IMR-90 (cell line): ENCODE data around the gene LSM6. TPM values are rescaled to one million over a fixed set of nuclear protein-coding genes. Genes with fewer than 3 reads are reported as not detected.

Source experiments
- ATAC-seq: fragments of 200-7000 bp; cut with Tn5 transposase; 2 replicates; pipeline ENCODE4 v1.9.1; 2020; ENCODE audit warnings: low read depth, mild to moderate bottlenecking, moderate library complexity
- BruUV-seq: library from RNA; stranded (reverse); fragments of 400-500 nt; replicated peaks from 2 replicates; lab custom pipeline; 2021; lab: Mats Ljungman, UMichigan
- CTCF ChIA-PET: fragments of 300-600 bp; formaldehyde crosslinking; extraction: SDS; loops from one replicate; lab custom pipeline; 2021; ENCODE audit warnings: antibody characterized with exemption; lab: Yijun Ruan, JAX
- POLR2A ChIA-PET: fragments of 300-600 bp; sonication (Branson Sonifier 250); formaldehyde crosslinking; loops from one replicate; lab custom pipeline; 2022; ENCODE audit warnings: antibody characterized with exemption; ENCODE audit not compliant: unreplicated experiment; lab: Charles Lee
- DNase-seq: peaks from one replicate; pipeline ENCODE4 v3.0.0; 2013
- H2AFZ ChIP-seq: replicated peaks from 2 replicates; pipeline ENCODE3; 2013; ENCODE audit warnings: low read length, mild to moderate bottlenecking; ENCODE audit not compliant: poor library complexity
- H2AK5ac ChIP-seq: 2 replicates; pipeline ENCODE4 v1.6.1; 2013; ENCODE audit warnings: low read depth, low read length, inconsistent platforms
- H2AK9ac ChIP-seq: replicated peaks from 2 replicates; pipeline ENCODE3; 2013; ENCODE audit warnings: mild to moderate bottlenecking, low read depth, low read length, moderate library complexity; ENCODE audit not compliant: poor library complexity
- H2BK120ac ChIP-seq: 2 replicates; pipeline ENCODE4 v1.6.1; 2013; ENCODE audit warnings: low read depth, low read length, inconsistent platforms
- H2BK15ac ChIP-seq: 3 replicates; pipeline ENCODE4 v1.6.1; 2013; ENCODE audit warnings: low read depth, low read length, inconsistent platforms
- H2BK20ac ChIP-seq: 2 replicates; pipeline ENCODE4 v1.6.1; 2013; ENCODE audit warnings: low read depth, mild to moderate bottlenecking, inconsistent platforms, low read length, moderate library complexity
- H2BK5ac ChIP-seq: 2 replicates; pipeline ENCODE4 v1.6.1; 2013; ENCODE audit warnings: mild to moderate bottlenecking, low read depth, low read length, inconsistent platforms; ENCODE audit not compliant: poor library complexity, severe bottlenecking
- H3K14ac ChIP-seq: replicated peaks from 2 replicates; pipeline ENCODE4 v1.6.1; 2013; ENCODE audit warnings: low read depth, low read length, inconsistent platforms
- H3K18ac ChIP-seq: 2 replicates; pipeline ENCODE4 v1.6.1; 2013; ENCODE audit warnings: low read depth, low read length, control low read depth
- H3K23ac ChIP-seq: 2 replicates; pipeline ENCODE4 v1.6.1; 2013; ENCODE audit warnings: low read depth, low read length, inconsistent platforms
- H3K27ac ChIP-seq: 2 replicates; pipeline ENCODE4 v1.5.1; 2013; ENCODE audit warnings: mild to moderate bottlenecking, control low read depth, low read length; ENCODE audit not compliant: insufficient read depth
- H3K27me3 ChIP-seq: 2 replicates; pipeline ENCODE4 v1.6.1; 2013; ENCODE audit warnings: low read length; ENCODE audit not compliant: control insufficient read depth, insufficient read depth
- H3K36me3 ChIP-seq: 2 replicates; pipeline ENCODE4 v1.6.1; 2013; ENCODE audit warnings: low read length, mixed read lengths; ENCODE audit not compliant: control insufficient read depth, insufficient read depth
- H3K4ac ChIP-seq: 2 replicates; pipeline ENCODE4 v1.6.1; 2013; ENCODE audit warnings: low read depth, low read length, inconsistent platforms
- H3K4me1 ChIP-seq: 2 replicates; pipeline ENCODE4 v1.6.1; 2013; ENCODE audit warnings: low read length, mixed read lengths; ENCODE audit not compliant: control insufficient read depth, insufficient read depth
- H3K4me2 ChIP-seq: 2 replicates; pipeline ENCODE4 v1.6.1; 2013; ENCODE audit warnings: low read depth, mild to moderate bottlenecking, control low read depth, low read length, moderate library complexity
- H3K4me3 ChIP-seq: 2 replicates; pipeline ENCODE4 v1.5.1; 2013; ENCODE audit warnings: low read depth, mild to moderate bottlenecking, control low read depth, low read length, moderate library complexity; ENCODE audit not compliant: insufficient read depth
- H3K56ac ChIP-seq: 2 replicates; pipeline ENCODE4 v1.6.1; 2013; ENCODE audit warnings: low read length, inconsistent platforms; ENCODE audit not compliant: insufficient read depth; ENCODE audit errors: extremely low read depth
- H3K79me1 ChIP-seq, 2 experiments: 2 replicates each; pipeline ENCODE4 v1.6.1; 2013; ENCODE audit warnings: low read length in 2 of 2, inconsistent platforms in 1 of 2, low read depth in 1 of 2
- H3K9ac ChIP-seq: 2 replicates; pipeline ENCODE4 v1.6.1; 2013; ENCODE audit warnings: low read depth, low read length, control low read depth
- H3K9me1 ChIP-seq: 2 replicates; pipeline ENCODE4 v1.6.1; 2013; ENCODE audit warnings: low read length, inconsistent platforms; ENCODE audit not compliant: insufficient read depth
- H3K9me3 ChIP-seq: 2 replicates; pipeline ENCODE4 v1.6.1; 2013; ENCODE audit warnings: low read length; ENCODE audit not compliant: control insufficient read depth, insufficient read depth
- H4K20me1 ChIP-seq: 2 replicates; pipeline ENCODE4 v1.6.1; 2013; ENCODE audit warnings: low read length, inconsistent platforms; ENCODE audit not compliant: insufficient read depth
- H4K5ac ChIP-seq: 2 replicates; pipeline ENCODE4 v1.6.1; 2013; ENCODE audit warnings: mild to moderate bottlenecking, low read depth, low read length, control low read depth
- H4K8ac ChIP-seq, 2 experiments: 2 replicates each; pipeline ENCODE4 v1.6.1; 2013; ENCODE audit warnings: low read depth in 2 of 2, low read length in 2 of 2, control low read depth in 1 of 2, inconsistent platforms in 1 of 2
- H4K91ac ChIP-seq: 2 replicates; pipeline ENCODE4 v1.6.1; 2013; ENCODE audit warnings: low read depth, low read length, inconsistent platforms; ENCODE audit not compliant: insufficient read depth
- BHLHE40 ChIP-seq: fragments of 150-350 bp; IDR thresholded peaks from 2 replicates; pipeline ENCODE4 v1.6.1; 2016; ENCODE audit warnings: mild to moderate bottlenecking, low read depth, low read length
- CEBPB ChIP-seq: IDR thresholded peaks from 2 replicates; pipeline ENCODE4 v1.6.1; 2012; ENCODE audit warnings: low read depth, low read length, improper control_type of control experiment
- FOS ChIP-seq: fragments of 150-350 bp; IDR thresholded peaks from 2 replicates; pipeline ENCODE4 v1.6.1; 2016; ENCODE audit warnings: low read depth, low read length
- MAFK ChIP-seq: IDR thresholded peaks from 2 replicates; pipeline ENCODE4 v1.6.1; 2012; ENCODE audit warnings: low read depth, low read length, improper control_type of control experiment
- MAZ ChIP-seq: IDR thresholded peaks from 2 replicates; pipeline ENCODE4 v1.6.1; 2012; ENCODE audit warnings: low read depth, mild to moderate bottlenecking, low read length, improper control_type of control experiment, moderate library complexity, borderline replicate concordance
- RAD21 ChIP-seq: IDR thresholded peaks from 2 replicates; pipeline ENCODE4 v1.6.1; 2012; ENCODE audit warnings: low read length, improper control_type of control experiment
- RFX5 ChIP-seq: IDR thresholded peaks from 2 replicates; pipeline ENCODE4 v1.8.0; 2012; ENCODE audit warnings: low read depth, mild to moderate bottlenecking, low read length, moderate library complexity
- SMC3 ChIP-seq: fragments of 150-350 bp; IDR thresholded peaks from 2 replicates; pipeline ENCODE4 v1.6.1; 2016; ENCODE audit warnings: low read depth, mild to moderate bottlenecking, antibody characterized with exemption, low read length, moderate library complexity
- WGBS, 2 experiments: methylation state at CpG; one replicate each; pipeline versions ENCODE4 v1.1.5 to v1.1.7; 2013; ENCODE audit warnings: missing lambda C conversion rate in 2 of 2; ENCODE audit not compliant: insufficient read length in 1 of 2; ENCODE audit errors: extremely low coverage in 2 of 2; 5-methylcytosine and 5-hydroxymethylcytosine counted together
- dilution Hi-C: fragments of 300-500 bp; cut with HindIII; formaldehyde crosslinking; loops from one replicate; pipeline ENCODE4 v1.14.3; 2018; ENCODE audit warnings: low sequenced_read_pairs; ENCODE audit not compliant: unreplicated experiment
- in situ Hi-C: fragments of 300-500 bp; cut with MboI; formaldehyde crosslinking; loops from 3 replicates; pipeline ENCODE4 v1.14.3; 2019; ENCODE audit warnings: low sequenced_read_pairs, inconsistent platforms, mixed read lengths
- intact Hi-C: fragments of 100-400 bp; cut with micrococcal nuclease; formaldehyde crosslinking; loops from 2 replicates; pipeline ENCODE4 v1.10.0; 2022
- polyA plus RNA-seq, 3 experiments: library from polyadenylated mRNA; depleted of rRNA; stranded (reverse); fragments of >200 nt; gene quantifications; 2 replicates each; pipeline ENCODE4 v1.2.3, GENCODE V29; 2012; ENCODE audit warnings: low replicate concordance in 1 of 3
- total RNA-seq: library from RNA; depleted of rRNA; stranded (reverse); fragments of >200 nt; gene quantifications from 2 replicates; pipeline ENCODE4 v1.2.3, GENCODE V29; 2012
- TF ChIP-seq, protein P1 (sequence below): conservative IDR thresholded peaks from 2 replicates; pipeline ENCODE4 v1.5.1; 2012; ENCODE audit warnings: mild to moderate bottlenecking, low read depth, low read length, improper control_type of control experiment

LSM6 gene
- total and polyA plus RNA-seq, 2 of the 4 experiments (the other 2 are of a cell fraction): 13.4 to 17.4 TPM

- Histone ChIP-seq H2BK5ac (no peak overlapping the region), H4K91ac (no peak overlapping the region), H2AK9ac (no peak overlapping the region), H3K18ac (no peak overlapping the region), H3K4me2 (no peak overlapping the region), H3K56ac (no peak overlapping the region), H4K8ac (no peak overlapping the region), H3K9me1 (no peaks in the 10 kb centered on the region), H2AFZ (no peak overlapping the region), H2BK20ac (no peak overlapping the region), H3K36me3 (no peaks in the 10 kb centered on the region), H3K4ac (no peak overlapping the region), H3K4me1 (no peaks in the 10 kb centered on the region), H3K9ac (no peak overlapping the region), H3K27ac (no peak overlapping the region), H2BK15ac (no peak overlapping the region), H4K5ac (no peak overlapping the region), H2BK120ac (no peak overlapping the region), H3K14ac (no peak overlapping the region), H3K27me3 (peaks cover 1% of the 10 kb centered on the region; the same call in 1 of the 2 replicates), H3K23ac (no peak overlapping the region), H2AK5ac (no peak overlapping the region), H3K9me3 (no peaks in the 10 kb centered on the region), H3K4me3 (no peak overlapping the region), H3K79me1 (no peaks in the 10 kb centered on the region), H4K20me1 (no peaks in the 10 kb centered on the region)
- intact Hi-C loops: no loop called here
- TF ChIP-seq MAZ (no peak), RFX5 (no peak), FOS (no peak), MAFK (no peak), CEBPB (no peak), BHLHE40 (no peak), RAD21 (no peak), SMC3 (no peak)
- TF ChIP-seq, protein P1, sequence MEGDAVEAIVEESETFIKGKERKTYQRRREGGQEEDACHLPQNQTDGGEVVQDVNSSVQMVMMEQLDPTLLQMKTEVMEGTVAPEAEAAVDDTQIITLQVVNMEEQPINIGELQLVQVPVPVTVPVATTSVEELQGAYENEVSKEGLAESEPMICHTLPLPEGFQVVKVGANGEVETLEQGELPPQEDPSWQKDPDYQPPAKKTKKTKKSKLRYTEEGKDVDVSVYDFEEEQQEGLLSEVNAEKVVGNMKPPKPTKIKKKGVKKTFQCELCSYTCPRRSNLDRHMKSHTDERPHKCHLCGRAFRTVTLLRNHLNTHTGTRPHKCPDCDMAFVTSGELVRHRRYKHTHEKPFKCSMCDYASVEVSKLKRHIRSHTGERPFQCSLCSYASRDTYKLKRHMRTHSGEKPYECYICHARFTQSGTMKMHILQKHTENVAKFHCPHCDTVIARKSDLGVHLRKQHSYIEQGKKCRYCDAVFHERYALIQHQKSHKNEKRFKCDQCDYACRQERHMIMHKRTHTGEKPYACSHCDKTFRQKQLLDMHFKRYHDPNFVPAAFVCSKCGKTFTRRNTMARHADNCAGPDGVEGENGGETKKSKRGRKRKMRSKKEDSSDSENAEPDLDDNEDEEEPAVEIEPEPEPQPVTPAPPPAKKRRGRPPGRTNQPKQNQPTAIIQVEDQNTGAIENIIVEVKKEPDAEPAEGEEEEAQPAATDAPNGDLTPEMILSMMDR: no peak
- BruUV-seq: no TSS peak
- ChIA-PET POLR2A (interaction anchor here (0.6 kb wide), 1 partner anchor 111 kb away, joined by 3 read pairs; no protein-coding TSS in a partner anchor), CTCF (interaction anchor here (0.6 kb wide), 1 partner anchor 12 kb away, joined by 4 read pairs; no protein-coding TSS in a partner anchor)
- in situ Hi-C loops: no loop called here
- no peak for DNase-seq
- dilution Hi-C loops: no loop called here
- no peak for ATAC-seq
- WGBS, 2 experiments: no CpG with 5 or more reads among the region's 3 CpGs
Measured at GRCh38 chr4:146155152-146155724, 20.3 kb upstream of the LSM6 start.
